HepG2 (cell line): ENCODE data around the gene CMKLR1. TPM values are rescaled to one million over a fixed set of nuclear protein-coding genes. Genes with fewer than 3 reads are reported as not detected.

Experiments
- ATAC-seq: fragments of 200-7000 bp; cut with Tn5 transposase; 3 replicates; pipeline ENCODE4 v1.9.1; 2020; ENCODE audit warnings: mild to moderate bottlenecking, moderate library complexity
- BruUV-seq: library from RNA; stranded (reverse); fragments of 400-500 nt; replicated peaks from 2 replicates; lab custom pipeline; 2021; lab: Mats Ljungman, UMichigan
- CTCF ChIA-PET: fragments of 300-600 bp; formaldehyde crosslinking; extraction: SDS; loops from one replicate; lab custom pipeline; 2021; ENCODE audit warnings: low total read pairs, inconsistent platforms, low intra/inter-chr PET ratio; lab: Yijun Ruan, JAX
- POLR2A ChIA-PET: fragments of 350-600 bp; sonication (Branson Sonifier 250); formaldehyde crosslinking; loops from one replicate; lab custom pipeline; 2020; ENCODE audit warnings: antibody characterized with exemption, inconsistent platforms; lab: Yijun Ruan, JAX
- DNase-seq: peaks from one replicate; pipeline ENCODE4 v3.0.0-alpha.2; 2015; ENCODE audit warnings: low spot score
- FAIRE-seq: peaks from 3 replicates; lab custom pipeline; 2011; peaks lifted over from hg19 to GRCh38; lab: Jason Lieb, UNC
- H2AFZ ChIP-seq: one replicate; pipeline ENCODE4 v1.6.1; 2011; ENCODE audit warnings: low read length, inconsistent platforms
- H3K27ac ChIP-seq: fragments of 300-600 bp; 3 replicates; pipeline ENCODE4 v1.8.0; 2011; ENCODE audit warnings: mixed run types, mild to moderate bottlenecking, mixed read lengths, low read length, inconsistent platforms; ENCODE audit not compliant: insufficient read depth; ENCODE audit errors: extremely low read length
- H3K27me3 ChIP-seq, 2 experiments: fragments of 200-600 bp in 1 of 2; 2 replicates in 1 of 2; 3 replicates in 1 of 2; pipeline versions ENCODE4 v1.6.0 to v1.8.0; 2011; ENCODE audit warnings: low read length in 2 of 2, mild to moderate bottlenecking in 2 of 2, moderate library complexity in 2 of 2, inconsistent platforms in 1 of 2; ENCODE audit not compliant: insufficient read depth in 2 of 2, control insufficient read depth in 1 of 2
- H3K36me3 ChIP-seq, 2 experiments: fragments of 200-600 bp in 1 of 2; replicated peaks in 1 of 2; 2 replicates in 1 of 2; 3 replicates in 1 of 2; pipeline versions ENCODE4 v1.5.1 to v1.8.0; 2011; ENCODE audit warnings: low read length in 2 of 2, inconsistent platforms in 1 of 2; ENCODE audit not compliant: insufficient read depth in 2 of 2, control insufficient read depth in 1 of 2
- H3K4me1 ChIP-seq: 2 replicates; pipeline ENCODE4 v1.5.1; 2012; ENCODE audit warnings: low read length, inconsistent platforms; ENCODE audit not compliant: insufficient read depth
- H3K4me2 ChIP-seq: 2 replicates; pipeline ENCODE4 v1.6.0; 2011; ENCODE audit warnings: low read depth, low read length, inconsistent platforms
- H3K4me3 ChIP-seq, 3 experiments: fragments of 200-600 bp in 1 of 3; sonication (generic), shearing (Covaris generic) in 1 of 3; replicated peaks in 1 of 3; 2 replicates each; pipeline ENCODE4 v1.5.1; 2011 to 2016; ENCODE audit warnings: low read length in 3 of 3, inconsistent platforms in 2 of 3, low read depth in 2 of 3, mild to moderate bottlenecking in 2 of 3, control low read depth in 1 of 3, mixed read lengths in 1 of 3; ENCODE audit not compliant: insufficient read depth in 1 of 3
- H3K79me2 ChIP-seq: one replicate; pipeline ENCODE4 v1.6.1; 2011; ENCODE audit warnings: low read length, inconsistent platforms; ENCODE audit not compliant: insufficient read depth
- H3K9ac ChIP-seq: 2 replicates; pipeline ENCODE4 v1.6.0; 2011; ENCODE audit warnings: mild to moderate bottlenecking, low read depth, low read length, inconsistent platforms; ENCODE audit not compliant: insufficient read depth
- H3K9me3 ChIP-seq: 2 replicates; pipeline ENCODE4 v1.5.1; 2012; ENCODE audit warnings: mild to moderate bottlenecking, low read length
- H4K20me1 ChIP-seq: 2 replicates; pipeline ENCODE4 v1.6.0; 2011; ENCODE audit warnings: inconsistent platforms, mild to moderate bottlenecking, low read length, moderate library complexity; ENCODE audit not compliant: insufficient read depth
- CENPT ChIP-seq: sonication (generic); formaldehyde crosslinking; IDR thresholded peaks from 2 replicates; pipeline ENCODE4 v1.8.0; 2022; ENCODE audit warnings: low read depth, mild to moderate bottlenecking, moderate library complexity, missing genetic modification reagents
- SOX6 ChIP-seq, 2 experiments: fragments of 450-650 bp in 1 of 2; sonication (generic) in 1 of 2; formaldehyde crosslinking in 1 of 2; IDR thresholded peaks; 2 replicates each; pipeline versions ENCODE4 v1.4.0 to v1.6.1; 2017 to 2020; ENCODE audit warnings: antibody characterized with exemption in 1 of 2, mild to moderate bottlenecking in 1 of 2, missing genetic modification reagents in 1 of 2
- TBX2 ChIP-seq: sonication (generic); formaldehyde crosslinking; IDR thresholded peaks from 2 replicates; pipeline ENCODE4 v1.5.0; 2020; ENCODE audit warnings: missing genetic modification reagents, mild to moderate bottlenecking, borderline replicate concordance
- ZNF629 ChIP-seq: sonication (generic); formaldehyde crosslinking; conservative IDR thresholded peaks from 2 replicates; pipeline ENCODE4 v1.5.0; 2020; ENCODE audit warnings: missing genetic modification reagents
- WGBS: methylation state at CpG from one replicate; pipeline ENCODE4 v1.1.6; 2017; ENCODE audit warnings: low lambda C conversion rate; 5-methylcytosine and 5-hydroxymethylcytosine counted together
- in situ Hi-C: cut with HindIII; loops from 2 replicates; pipeline ENCODE4 v1.10.0; 2017; ENCODE audit warnings: low pct_unique_long_range_greater_than_20kb; ENCODE audit not compliant: extremely low pct_ligation_motif_present
- intact Hi-C: fragments of 100-400 bp; cut with micrococcal nuclease; formaldehyde crosslinking; loops from one replicate; pipeline ENCODE4 v1.10.0; 2022; ENCODE audit not compliant: unreplicated experiment
- polyA plus RNA-seq, 8 experiments: library from polyadenylated mRNA; depleted of rRNA in 3 of 8; stranded (reverse) in 7 of 8; unstranded in 1 of 8; fragments of >200 nt; fragmentation: Illumina TruSeq in 4 of 8; extraction: Trizol in 4 of 8; gene quantifications; 2 replicates each; pipeline versions ENCODE4 v1.2.1 to v1.2.3, GENCODE V29; 2011 to 2016; ENCODE audit warnings: low read depth in 4 of 8, missing spikeins in 1 of 8, mixed read lengths in 1 of 8; ENCODE audit not compliant: insufficient read depth in 1 of 8
- total RNA-seq, 5 experiments: library from RNA; depleted of rRNA; stranded (reverse); fragments of >200 nt; fragmentation: Illumina TruSeq; extraction: Trizol; gene quantifications; 2 replicates each; pipeline ENCODE4 v1.2.3, GENCODE V29; 2016; ENCODE audit warnings: low read depth in 1 of 5

CMKLR1 gene
- total and polyA plus RNA-seq, 2 of the 13 experiments (the other 11 are each of a cell fraction or from before 2014, with no cell fraction given), result not detected

GRCh38 chr12:108239378-108239777 is 99.7 kb downstream of the CMKLR1 start:
- POLR2A ChIA-PET, result no interaction called here
- H3K4me3 ChIP-seq, result no peak overlapping the region
- in situ Hi-C loops, result no loop called here
- H3K79me2 ChIP-seq, result no peaks in the 10 kb centered on the region
- no peaks in the 10 kb centered on the region for H3K9me3 ChIP-seq
- H3K4me1 ChIP-seq, result no peaks in the 10 kb centered on the region
- intact Hi-C loops, result no loop called here
- BruUV-seq, result no TSS peak
- ATAC-seq (no peak), FAIRE-seq (no peak), DNase-seq (no peak)
- H3K27ac ChIP-seq, result no peak overlapping the region
- no peak overlapping the region for H3K9ac ChIP-seq
- H3K36me3 ChIP-seq, result no peaks in the 10 kb centered on the region
- TF ChIP-seq TBX2 (no peak), SOX6 (IDR thresholded peaks at IDR 0.05) (no peak), SOX6 (CRISPR knock-in tag; IDR thresholded peaks at IDR 0.05) (no peak)
- CTCF ChIA-PET, result no interaction called here
- no peak overlapping the region for H3K4me2 ChIP-seq
- H3K27me3 ChIP-seq, result peaks cover 0 to 9% of the 10 kb centered on the region in 2 experiments; a peak in 1 of 5 replicates
- no peak overlapping the region for H2AFZ ChIP-seq
- no peaks in the 10 kb centered on the region for H4K20me1 ChIP-seq
- 0% methylated on average over 1 of the region's 2 CpGs for WGBS

- no peak overlapping the region for H3K4me2 ChIP-seq
- H3K27me3 ChIP-seq, result peaks cover 0 to 9% of the 10 kb centered on the region in 2 experiments; a peak in 1 of 5 replicates
- H2AFZ ChIP-seq, result no peak overlapping the region
- POLR2A ChIA-PET, result no interaction called here
- DNase-seq (no peak), ATAC-seq (no peak), FAIRE-seq (no peak)
- CTCF ChIA-PET, result no interaction called here
- no peak overlapping the region for H3K27ac ChIP-seq
- in situ Hi-C loops, result no loop called here
- no peak overlapping the region for H3K9ac ChIP-seq
- H4K20me1 ChIP-seq, result no peaks in the 10 kb centered on the region
- TF ChIP-seq CENPT (CRISPR knock-in tag), result no peak
- peak; percentile 74 for TF ChIP-seq ZNF629
- H3K79me2 ChIP-seq, result no peaks in the 10 kb centered on the region
- intact Hi-C loops, result no loop called here
- WGBS, result 0% methylated on average over 1 of the region's 3 CpGs
- H3K36me3 ChIP-seq, result no peaks in the 10 kb centered on the region
- no peaks in the 10 kb centered on the region for H3K9me3 ChIP-seq
- H3K4me1 ChIP-seq, result no peaks in the 10 kb centered on the region
- no TSS peak for BruUV-seq
- H3K4me3 ChIP-seq, result no peak overlapping the region
Measured at GRCh38 chr12:108238474-108238873, 100.6 kb downstream of the CMKLR1 start.

Other genes starting within 250 kb of the CMKLR1 start
- gene WSCD2, start 210.0 kb downstream of the CMKLR1 start, total RNA-seq (2016; rRNA removed; fragmentation: Illumina TruSeq; extraction: Trizol), result not detected in 2 replicates
- not detected in 2 replicates for gene WSCD2, start 210.0 kb downstream of the CMKLR1 start, polyA plus RNA-seq (2011; rRNA removed)
- 1.1 and 3.0 TPM in 2 replicates for gene FICD, start 176.0 kb upstream of the CMKLR1 start, total RNA-seq (2016; rRNA removed; fragmentation: Illumina TruSeq; extraction: Trizol)
- gene FICD, start 176.0 kb upstream of the CMKLR1 start, polyA plus RNA-seq (2011; rRNA removed), result 0.99 and 1.2 TPM in 2 replicates
- gene SART3, start 221.9 kb upstream of the CMKLR1 start, total RNA-seq (2016; rRNA removed; fragmentation: Illumina TruSeq; extraction: Trizol), result 60.7 and 69.9 TPM in 2 replicates
- gene SART3, start 221.9 kb upstream of the CMKLR1 start, polyA plus RNA-seq (2011; rRNA removed), result 15.3 and 16.1 TPM in 2 replicates
- gene ISCU, start 223.3 kb upstream of the CMKLR1 start, total RNA-seq (2016; rRNA removed; fragmentation: Illumina TruSeq; extraction: Trizol), result 107 and 131 TPM in 2 replicates
- 85.9 and 94.4 TPM in 2 replicates for gene ISCU, start 223.3 kb upstream of the CMKLR1 start, polyA plus RNA-seq (2011; rRNA removed)